Stimulated activated effector memory CD8-positive, alpha-beta T cell treated with anti-CD3 and anti-CD28 coated beads, Interleukin-12 subunit alpha, Interleukin-12 subunit beta, amount 100 ng/mL, for 72 hours (primary cell): ENCODE measurements around the gene NDRG2.
"Not testable (repeated sequence)": the region's sequence is repeated elsewhere in the genome, so short reads cannot be mapped to it uniquely, and the experiment has no call there.

Experiments
- ATAC-seq: fragments of 150-1000 bp; cut with Tn5 transposase; 2 replicates; pipeline ENCODE4 v1.10.0; 2021
- DNase-seq, 2 donors: peaks; one replicate each; pipeline ENCODE4 v3.0.0; 2021 to 2022; ENCODE audit warnings: low spot score in 2 of 2
- H3K27ac Mint-ChIP-seq: one replicate; pipeline ENCODE4 v1.8.0; 2022; ENCODE audit warnings: mild to moderate bottlenecking, mixed read lengths
- H3K36me3 Mint-ChIP-seq: one replicate; pipeline ENCODE4 v1.8.0; 2022; ENCODE audit warnings: mild to moderate bottlenecking, mixed read lengths
- H3K4me1 Mint-ChIP-seq: one replicate; pipeline ENCODE4 v1.8.0; 2022; ENCODE audit warnings: mixed read lengths
- H3K4me3 Mint-ChIP-seq: one replicate; pipeline ENCODE4 v1.8.0; 2022; ENCODE audit warnings: mild to moderate bottlenecking, mixed read lengths
- H3K9me3 Mint-ChIP-seq: one replicate; pipeline ENCODE4 v1.8.0; 2022; ENCODE audit warnings: mixed read lengths

The NDRG2 gene

DNA sequence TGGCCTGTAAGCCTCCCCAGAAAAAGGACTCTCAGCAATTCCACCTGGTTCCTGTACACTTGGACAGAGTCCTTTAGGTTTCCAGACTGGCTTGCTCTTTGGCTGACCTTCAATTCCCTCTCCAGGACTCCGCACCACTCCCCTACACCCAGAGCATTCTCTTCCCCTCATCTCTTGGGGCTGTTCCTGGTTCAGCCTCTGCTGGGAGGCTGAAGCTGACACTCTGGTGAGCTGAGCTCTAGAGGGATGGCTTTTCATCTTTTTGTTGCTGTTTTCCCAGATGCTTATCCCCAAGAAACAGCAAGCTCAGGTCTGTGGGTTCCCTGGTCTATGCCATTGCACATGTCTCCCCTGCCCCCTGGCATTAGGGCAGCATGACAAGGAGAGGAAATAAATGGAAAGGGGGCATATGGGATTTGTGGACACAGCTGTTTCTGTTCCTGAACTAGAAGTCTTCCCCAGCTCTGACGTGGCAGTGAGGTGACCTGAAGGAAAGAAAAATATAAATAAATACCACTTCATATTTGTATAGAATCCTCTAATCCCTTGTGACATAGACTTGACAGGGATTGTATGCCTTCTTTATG, 18.6 kb upstream of the NDRG2 start:
- ATAC-seq: no peak
- Mint-ChIP-seq H3K4me3 (no peak overlapping the region), H3K4me1 (peaks cover 8% of the 10 kb centered on the region), H3K27ac (no peak overlapping the region), H3K36me3 (no peaks in the 10 kb centered on the region), H3K9me3 (no peaks in the 10 kb centered on the region)
- no peak for DNase-seq

DNA sequence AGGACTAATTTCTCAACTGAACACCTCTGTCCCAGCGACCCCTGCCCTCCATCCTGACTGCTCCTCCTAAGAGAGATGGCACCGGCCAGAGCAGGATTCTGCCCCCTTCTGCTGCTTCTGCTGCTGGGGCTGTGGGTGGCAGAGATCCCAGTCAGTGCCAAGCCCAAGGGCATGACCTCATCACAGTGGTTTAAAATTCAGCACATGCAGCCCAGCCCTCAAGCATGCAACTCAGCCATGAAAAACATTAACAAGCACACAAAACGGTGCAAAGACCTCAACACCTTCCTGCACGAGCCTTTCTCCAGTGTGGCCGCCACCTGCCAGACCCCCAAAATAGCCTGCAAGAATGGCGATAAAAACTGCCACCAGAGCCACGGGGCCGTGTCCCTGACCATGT, 18.1 kb upstream of the NDRG2 start:
- H3K36me3 Mint-ChIP-seq: no peaks in the 10 kb centered on the region

DNA sequence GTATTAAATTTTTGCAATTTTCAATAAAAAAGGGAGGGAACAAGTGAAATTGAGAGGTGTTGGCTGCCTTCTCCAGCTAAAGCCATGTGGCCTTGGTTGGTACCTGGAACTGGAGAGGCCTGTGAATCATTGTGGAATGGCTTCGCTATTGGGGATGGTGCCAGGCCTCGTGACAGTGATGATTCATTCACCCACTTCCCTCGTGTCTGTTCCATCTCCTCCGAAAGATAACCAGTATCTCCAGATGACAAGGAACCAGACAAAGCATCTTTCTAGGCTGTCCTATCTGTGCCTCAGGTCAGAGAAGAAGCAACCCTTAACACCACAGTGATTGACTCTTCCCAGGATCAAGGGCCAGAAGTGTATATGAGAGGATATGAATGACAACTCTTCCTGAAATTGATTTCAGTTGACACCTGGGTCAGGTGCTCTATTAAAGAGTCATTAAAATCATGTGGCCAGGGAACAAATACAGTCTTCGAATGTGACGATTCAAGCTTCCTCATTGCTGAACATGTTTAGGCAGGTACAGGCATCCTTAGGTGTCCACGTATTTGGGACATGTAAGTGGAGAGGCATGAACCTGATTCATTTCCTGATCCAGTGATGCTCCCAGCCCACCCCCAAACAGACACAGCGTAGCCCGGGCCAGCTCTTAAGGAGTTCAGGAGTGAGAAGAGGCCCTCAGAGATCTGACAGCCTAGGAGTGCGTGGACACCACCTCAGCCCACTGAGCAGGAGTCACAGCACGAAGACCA, 17.0 kb upstream of the NDRG2 start, which contains the start of gene RNASE7:
Gene RNASE7 (plus strand): TSS at position 687 of the 758 bp plus-strand sequence. CDS start 631 bp downstream, outside the sequence.
- Mint-ChIP-seq H3K27ac (peak within 1 kb of the TSS; percentile 2), H3K9me3 (no peaks in the 10 kb centered on the region), H3K4me1 (peaks cover 8% of the 10 kb centered on the region), H3K36me3 (no peaks in the 10 kb centered on the region), H3K4me3 (no peak within 1 kb of the TSS)
- ATAC-seq (no peak), DNase-seq (no peak)

More for the DNA sequence above, 18.1 kb upstream of the NDRG2 start:
- no peak overlapping the region for H3K4me3 Mint-ChIP-seq
- H3K4me1 Mint-ChIP-seq: peaks cover 8% of the 10 kb centered on the region
- H3K27ac Mint-ChIP-seq: peak overlapping the region; percentile 2
- DNase-seq (no peak), ATAC-seq (no peak)
- no peaks in the 10 kb centered on the region for H3K9me3 Mint-ChIP-seq

DNA sequence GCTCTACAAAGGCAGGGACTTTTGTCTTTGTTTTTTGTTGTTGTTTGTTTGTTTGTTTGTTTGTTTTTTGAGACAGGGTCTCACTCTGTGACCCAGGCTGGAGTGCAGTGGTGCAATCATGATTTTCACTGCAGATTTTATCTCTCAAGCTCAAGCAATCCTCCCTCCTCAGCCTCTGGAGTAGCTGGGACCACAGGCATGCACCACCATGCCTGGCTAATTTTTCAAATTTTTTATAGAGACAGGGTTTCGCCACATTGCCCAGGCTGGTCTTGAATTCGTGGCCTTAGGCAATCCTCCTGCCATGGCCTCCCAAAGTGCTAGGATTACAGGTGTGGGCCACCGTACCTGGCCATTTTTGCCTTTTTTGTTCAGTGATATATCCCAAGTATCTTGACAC, 16.1 kb upstream of the NDRG2 start:
- DNase-seq, H3K4me3 Mint-ChIP-seq, H3K9me3 Mint-ChIP-seq, H3K4me1 Mint-ChIP-seq, ATAC-seq, H3K36me3 Mint-ChIP-seq: not testable (repeated sequence)
- peak overlapping the region; percentile 36 for H3K27ac Mint-ChIP-seq

DNA sequence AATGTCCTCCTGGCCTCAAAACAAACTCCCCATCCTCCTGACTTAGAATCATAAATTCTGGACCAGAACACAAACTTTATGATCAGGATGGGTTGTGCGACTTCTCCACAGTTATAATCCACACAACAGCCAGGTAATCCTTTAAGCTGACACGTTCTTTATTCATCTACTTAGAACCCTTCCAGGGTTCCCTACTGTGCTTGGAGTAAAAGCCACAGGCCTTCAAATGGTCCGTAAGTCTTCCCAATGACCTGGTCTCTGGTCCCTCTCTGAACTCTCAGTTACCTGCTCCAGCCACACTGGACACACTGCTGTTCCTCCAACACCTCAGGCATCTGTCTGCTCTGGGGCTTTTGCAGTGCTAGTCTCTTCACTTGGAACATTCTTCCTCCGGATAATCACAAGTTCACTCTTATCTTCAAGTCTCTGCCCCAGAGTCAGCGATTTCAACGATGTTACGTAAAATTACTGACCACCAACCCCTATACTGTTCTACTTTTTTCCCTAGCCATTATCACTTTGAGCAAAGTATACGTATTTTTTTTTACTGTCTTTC, 15.6 kb upstream of the NDRG2 start:
- ATAC-seq: no peak
- Mint-ChIP-seq H3K4me1 (peaks cover 8% of the 10 kb centered on the region), H3K36me3 (no peaks in the 10 kb centered on the region), H3K4me3 (no peak overlapping the region), H3K9me3 (no peaks in the 10 kb centered on the region), H3K27ac (peak overlapping the region; percentile 36)
- no peak for DNase-seq

DNA sequence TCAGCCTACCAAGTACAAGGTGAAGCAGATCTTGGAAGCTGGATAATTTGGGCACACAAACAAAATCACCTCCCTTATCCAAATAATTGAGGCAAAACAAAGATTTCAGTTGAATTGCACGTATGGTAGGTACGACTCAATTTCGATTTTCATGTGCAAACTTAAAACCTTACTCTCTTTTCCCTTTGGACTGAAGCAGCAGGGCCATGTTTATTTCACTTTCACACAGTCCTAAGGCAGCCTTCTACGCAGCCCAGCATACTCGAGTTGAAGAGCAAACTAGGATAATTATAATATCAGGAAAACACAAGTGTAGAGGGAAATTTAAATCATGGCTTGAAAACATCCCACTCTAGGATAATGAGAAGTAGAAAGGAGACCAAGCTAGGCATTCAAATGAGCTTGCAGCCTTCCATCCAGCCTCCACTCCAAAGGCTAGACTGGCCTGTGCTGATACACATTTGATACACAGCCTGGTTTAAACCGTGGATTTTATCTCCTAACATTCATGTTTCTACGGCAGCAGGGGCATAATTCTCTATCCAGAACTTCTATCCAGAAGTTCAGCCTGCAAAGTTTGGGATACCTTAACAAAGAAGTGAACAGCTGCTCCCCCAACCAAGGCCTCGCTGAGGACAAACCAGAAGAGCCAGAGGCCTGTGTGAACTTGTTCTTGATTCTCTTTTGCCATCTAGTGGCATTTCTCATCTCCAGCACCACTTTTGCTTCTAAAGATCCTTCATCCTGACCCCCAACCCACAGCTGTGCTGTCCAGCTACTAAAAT, 14.9 kb upstream of the NDRG2 start:
- Mint-ChIP-seq H3K27ac (no peak overlapping the region), H3K36me3 (no peaks in the 10 kb centered on the region), H3K4me3 (no peak overlapping the region), H3K4me1 (peaks cover 7% of the 10 kb centered on the region), H3K9me3 (no peaks in the 10 kb centered on the region)
- DNase-seq (no peak), ATAC-seq (peak; percentile 55)

DNA sequence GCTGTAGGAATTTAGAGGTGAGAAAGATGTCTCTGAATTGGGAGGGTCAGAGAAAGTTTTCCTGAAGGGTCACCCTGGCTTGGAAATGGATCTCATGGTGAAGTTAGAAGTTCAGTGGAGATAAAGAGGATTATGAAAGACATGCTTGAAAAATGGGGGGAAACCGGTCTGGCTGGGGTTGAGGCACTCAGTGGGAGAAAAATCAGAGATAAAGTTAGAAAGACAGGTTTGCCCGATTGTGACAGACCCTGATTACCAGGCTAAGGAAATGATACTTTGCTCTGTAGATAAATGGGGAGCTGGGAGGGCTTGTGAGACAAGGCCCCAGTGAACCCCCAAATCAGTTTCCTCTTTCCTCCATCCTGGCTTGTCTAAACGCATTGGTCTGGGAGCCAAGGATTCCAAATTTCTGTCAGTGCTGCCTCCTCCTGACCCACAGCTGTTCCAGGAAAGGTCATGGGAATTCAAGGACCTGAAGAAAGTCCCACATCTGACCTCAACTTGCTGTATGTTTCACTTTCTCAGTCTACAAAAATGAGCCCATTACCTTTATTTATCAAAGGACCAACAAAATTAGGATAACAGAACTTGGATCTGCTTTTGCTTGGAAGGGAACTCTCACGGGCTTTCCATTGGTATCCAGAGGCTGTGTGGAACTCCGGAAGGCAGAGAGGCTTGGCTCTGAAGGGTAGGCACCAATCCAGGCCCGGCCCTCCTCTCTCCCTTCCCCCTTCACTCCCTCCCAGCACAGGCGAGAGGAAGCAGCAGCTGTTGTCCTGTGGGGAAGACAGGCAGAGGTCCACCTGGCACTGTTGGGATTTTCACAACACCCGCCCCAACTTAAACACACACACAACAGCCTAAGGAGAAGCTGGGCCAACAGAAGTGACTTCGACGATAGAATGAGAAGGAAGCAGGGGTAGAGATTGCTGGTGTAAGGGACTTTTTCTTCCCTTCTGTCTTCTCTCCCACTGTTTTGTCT, 13.9 kb upstream of the NDRG2 start:
- Mint-ChIP-seq H3K36me3 (no peaks in the 10 kb centered on the region), H3K27ac (no peak overlapping the region), H3K9me3 (no peaks in the 10 kb centered on the region), H3K4me1 (no peaks in the 10 kb centered on the region), H3K4me3 (no peak overlapping the region)
- DNase-seq (no peak), ATAC-seq (no peak)

DNA sequence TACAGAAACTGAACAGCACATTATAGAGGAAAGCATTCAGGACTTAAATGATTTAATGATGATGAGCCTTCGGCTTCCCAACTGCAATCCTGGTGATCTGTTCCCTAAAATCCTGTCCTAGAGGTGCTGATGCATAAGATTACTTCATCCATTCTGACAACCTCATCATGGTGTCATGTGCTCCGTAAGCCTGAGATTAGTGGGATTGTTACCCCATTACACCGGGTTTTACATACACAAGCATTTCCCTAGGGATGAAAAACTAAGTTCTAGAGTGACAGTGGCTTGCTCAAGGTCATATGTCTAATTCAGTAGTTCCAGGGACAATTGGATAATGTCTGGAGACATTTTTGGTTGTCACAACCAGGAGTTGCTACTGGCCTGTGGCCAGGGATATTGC, 12.3 kb upstream of the NDRG2 start:
- ATAC-seq: no peak
- H3K4me3 Mint-ChIP-seq: no peak overlapping the region
- H3K27ac Mint-ChIP-seq: no peak overlapping the region
- no peak for DNase-seq
- H3K9me3 Mint-ChIP-seq: no peaks in the 10 kb centered on the region
- H3K36me3 Mint-ChIP-seq: no peaks in the 10 kb centered on the region
- no peaks in the 10 kb centered on the region for H3K4me1 Mint-ChIP-seq

DNA sequence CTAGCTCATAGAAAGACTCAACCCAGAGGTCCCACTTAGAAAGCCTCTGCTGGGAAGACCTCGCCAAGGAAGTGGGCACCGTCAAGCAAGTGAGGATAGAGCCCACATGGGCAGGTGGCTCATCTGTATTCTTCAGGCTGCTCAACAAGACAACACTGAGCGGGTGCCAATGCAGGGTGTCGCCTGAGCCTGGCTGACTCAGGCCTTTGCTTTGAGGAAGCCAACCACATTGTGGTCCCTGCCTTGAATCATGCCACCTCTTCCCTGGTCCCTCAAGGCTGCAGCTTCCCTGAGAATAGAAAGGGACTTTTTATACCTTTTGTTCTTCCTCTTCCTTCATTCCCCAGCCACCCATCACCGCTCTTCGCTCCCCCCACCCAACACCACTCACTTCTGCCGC, 11.9 kb upstream of the NDRG2 start:
- no peaks in the 10 kb centered on the region for H3K4me1 Mint-ChIP-seq
- no peaks in the 10 kb centered on the region for H3K36me3 Mint-ChIP-seq
- H3K27ac Mint-ChIP-seq: no peak overlapping the region
- ATAC-seq (peak; percentile 63), DNase-seq (no peak)
- no peaks in the 10 kb centered on the region for H3K9me3 Mint-ChIP-seq
- no peak overlapping the region for H3K4me3 Mint-ChIP-seq

DNA sequence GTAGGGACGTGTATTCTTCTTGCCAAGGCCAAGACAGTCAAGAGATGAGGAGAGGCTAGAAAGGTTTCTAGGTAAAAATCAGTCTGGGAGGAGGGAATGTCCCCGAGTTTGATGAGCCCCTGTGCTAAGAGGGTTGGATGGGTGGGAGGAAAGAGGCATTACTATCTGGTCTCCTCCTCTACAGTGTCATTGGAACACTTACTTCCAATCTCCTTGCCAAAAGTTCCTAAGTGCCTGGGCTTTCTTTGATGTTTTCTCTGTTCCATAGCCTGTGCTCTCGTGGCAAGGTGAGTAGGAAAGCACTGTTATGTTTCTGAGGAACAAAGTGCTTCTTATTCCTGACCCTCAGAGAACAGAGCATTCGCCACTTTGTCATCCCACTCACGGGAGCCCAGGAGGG, 9.8 kb upstream of the NDRG2 start, which contains the start of gene RNASE13:
Gene RNASE13 (minus strand): TSS at position 101 of the 400 bp plus-strand sequence. CDS start 519 bp downstream, outside the sequence.
- H3K4me1 Mint-ChIP-seq: no peaks in the 10 kb centered on the region
- no peaks in the 10 kb centered on the region for H3K36me3 Mint-ChIP-seq
- H3K9me3 Mint-ChIP-seq: no peaks in the 10 kb centered on the region
- H3K27ac Mint-ChIP-seq: no peak within 1 kb of the TSS
- ATAC-seq (no peak), DNase-seq (no peak)
- no peak within 1 kb of the TSS for H3K4me3 Mint-ChIP-seq

DNA sequence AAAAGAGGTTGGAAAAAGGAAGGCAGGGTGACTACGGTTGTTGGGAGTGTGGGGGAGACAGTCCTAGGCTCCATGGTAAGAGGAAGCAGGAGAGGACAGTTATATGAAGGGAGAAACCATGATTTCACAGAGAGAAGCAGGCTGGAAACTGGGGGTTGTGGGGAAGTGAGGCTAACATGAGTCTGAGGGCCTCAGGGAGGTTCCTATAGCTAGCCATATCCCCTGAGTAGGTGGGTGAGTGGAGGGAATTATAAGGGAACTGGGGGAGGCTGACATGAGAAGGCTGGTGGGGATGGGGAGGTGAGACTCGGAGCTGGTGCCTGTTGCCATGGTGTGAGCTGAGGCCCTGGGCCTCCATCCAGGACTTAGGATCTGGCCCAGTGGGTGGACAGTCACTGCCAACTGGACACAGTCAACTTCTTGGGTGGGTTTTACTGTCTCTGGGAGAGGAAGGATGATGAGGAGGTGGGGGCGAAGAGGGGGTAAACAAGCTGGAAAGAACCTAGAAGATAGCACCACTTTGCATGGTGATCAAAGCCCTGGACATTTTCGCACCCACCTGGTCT, 8.4 kb upstream of the NDRG2 start:
- no peaks in the 10 kb centered on the region for H3K36me3 Mint-ChIP-seq
- no peak overlapping the region for H3K27ac Mint-ChIP-seq
- ATAC-seq (no peak), DNase-seq (no peak)
- no peak overlapping the region for H3K4me3 Mint-ChIP-seq
- H3K9me3 Mint-ChIP-seq: no peaks in the 10 kb centered on the region
- no peaks in the 10 kb centered on the region for H3K4me1 Mint-ChIP-seq

DNA sequence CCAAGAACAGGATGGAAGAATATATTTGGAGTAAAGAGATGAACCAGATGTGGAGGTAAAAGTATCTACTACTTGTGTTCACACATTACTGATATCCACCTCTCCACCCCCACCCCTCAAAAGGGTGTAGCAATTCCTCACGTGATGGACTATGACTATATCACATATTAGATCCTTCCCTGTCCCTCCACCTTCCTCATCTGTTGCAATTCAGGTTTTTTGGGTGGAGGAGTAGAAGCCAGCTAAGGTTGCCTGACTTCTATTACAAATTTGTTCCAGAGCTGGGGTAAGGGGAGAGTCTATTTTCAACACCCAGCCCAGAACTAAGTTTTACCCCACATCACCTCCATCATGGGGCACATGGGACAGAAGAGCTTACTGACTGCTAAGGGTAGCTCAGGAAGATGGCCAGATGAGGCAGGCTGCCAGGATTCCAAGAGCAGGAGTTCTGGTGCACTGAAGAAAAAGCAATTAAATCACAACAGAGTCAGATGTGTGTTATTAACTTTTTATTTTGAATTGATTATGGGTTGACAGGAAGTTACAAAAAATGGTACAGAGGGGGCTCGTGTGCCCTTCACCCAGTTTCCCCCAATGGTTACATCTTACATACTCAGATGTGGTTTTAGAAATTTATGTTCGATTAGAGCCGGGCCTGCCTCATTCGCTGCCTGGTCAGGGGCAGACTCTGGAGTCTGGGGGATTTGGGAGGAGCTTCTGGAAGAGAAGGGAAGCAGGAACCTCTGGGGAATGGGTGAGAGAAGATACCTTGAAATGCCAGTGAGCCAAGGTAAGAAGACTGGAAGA, 7.7 kb upstream of the NDRG2 start:
- H3K4me3 Mint-ChIP-seq: no peak overlapping the region
- no peaks in the 10 kb centered on the region for H3K36me3 Mint-ChIP-seq
- DNase-seq (no peak), ATAC-seq (no peak)
- no peak overlapping the region for H3K27ac Mint-ChIP-seq
- H3K9me3 Mint-ChIP-seq: no peaks in the 10 kb centered on the region
- no peaks in the 10 kb centered on the region for H3K4me1 Mint-ChIP-seq

DNA sequence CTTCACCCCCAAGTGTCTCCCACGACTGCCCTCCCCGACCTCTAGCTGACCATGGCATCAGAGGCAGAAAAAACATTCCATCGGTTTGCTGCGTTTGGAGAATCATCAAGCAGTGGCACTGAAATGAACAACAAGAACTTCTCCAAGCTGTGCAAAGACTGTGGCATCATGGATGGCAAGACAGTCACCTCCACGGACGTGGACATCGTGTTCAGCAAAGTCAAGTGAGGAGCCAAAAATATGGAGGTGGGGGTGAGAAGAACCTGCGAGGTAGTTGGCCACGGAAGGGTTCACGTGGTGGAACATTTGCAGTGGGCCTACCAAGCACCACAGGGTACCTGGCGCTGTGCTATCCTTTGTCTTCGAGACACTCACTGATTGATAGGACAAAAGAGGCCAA, 5.7 kb upstream of the NDRG2 start:
- ATAC-seq (no peak), DNase-seq (no peak)
- H3K36me3 Mint-ChIP-seq: no peaks in the 10 kb centered on the region

DNA sequence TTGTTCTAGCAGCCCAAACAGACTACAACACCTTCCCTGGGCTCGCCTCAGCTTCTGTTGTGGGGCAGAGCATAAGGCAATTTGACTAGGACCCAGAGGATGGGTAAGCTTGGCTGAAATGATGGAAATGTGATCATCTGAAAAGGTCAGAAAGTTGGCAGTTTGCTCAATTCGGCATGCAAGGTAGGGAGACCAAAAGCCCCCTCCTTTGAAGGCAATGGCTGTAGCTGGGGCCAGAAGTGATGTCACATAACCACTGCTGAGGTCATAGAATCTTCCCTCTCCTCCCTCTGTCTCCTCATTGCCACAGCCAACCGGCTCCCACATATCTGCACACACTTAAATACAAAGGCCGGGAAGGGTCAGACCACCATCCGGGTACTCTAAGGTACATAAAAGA, 5.1 kb upstream of the NDRG2 start, which contains the start of gene TPPP2:
Gene TPPP2 (plus strand): TSS at position 301 of the 400 bp plus-strand sequence. CDS start 365 bp downstream, outside the sequence.
- Mint-ChIP-seq H3K4me1 (no peaks in the 10 kb centered on the region), H3K36me3 (no peaks in the 10 kb centered on the region), H3K9me3 (no peaks in the 10 kb centered on the region), H3K27ac (no peak within 1 kb of the TSS), H3K4me3 (no peak within 1 kb of the TSS)
- ATAC-seq (no peak), DNase-seq (no peak)

More for the DNA sequence above, 5.7 kb upstream of the NDRG2 start:
- no peak overlapping the region for H3K27ac Mint-ChIP-seq
- no peak overlapping the region for H3K4me3 Mint-ChIP-seq
- H3K9me3 Mint-ChIP-seq: no peaks in the 10 kb centered on the region
- H3K4me1 Mint-ChIP-seq: no peaks in the 10 kb centered on the region
